SKM-1 treated with dmso at 0.1 percent for 144 hours (cell line): ENCODE results near the gene ULK2.
"Not testable (repeated sequence)": the region's sequence is repeated elsewhere in the genome, so short reads cannot be mapped to it uniquely, and the experiment has no call there.

ENCODE experiments used
- DNase-seq: peaks from one replicate; lab custom pipeline; 2025; ENCODE audit not compliant: unreplicated experiment; lab: John Stamatoyannopoulos, UW

ULK2 gene

DNA sequence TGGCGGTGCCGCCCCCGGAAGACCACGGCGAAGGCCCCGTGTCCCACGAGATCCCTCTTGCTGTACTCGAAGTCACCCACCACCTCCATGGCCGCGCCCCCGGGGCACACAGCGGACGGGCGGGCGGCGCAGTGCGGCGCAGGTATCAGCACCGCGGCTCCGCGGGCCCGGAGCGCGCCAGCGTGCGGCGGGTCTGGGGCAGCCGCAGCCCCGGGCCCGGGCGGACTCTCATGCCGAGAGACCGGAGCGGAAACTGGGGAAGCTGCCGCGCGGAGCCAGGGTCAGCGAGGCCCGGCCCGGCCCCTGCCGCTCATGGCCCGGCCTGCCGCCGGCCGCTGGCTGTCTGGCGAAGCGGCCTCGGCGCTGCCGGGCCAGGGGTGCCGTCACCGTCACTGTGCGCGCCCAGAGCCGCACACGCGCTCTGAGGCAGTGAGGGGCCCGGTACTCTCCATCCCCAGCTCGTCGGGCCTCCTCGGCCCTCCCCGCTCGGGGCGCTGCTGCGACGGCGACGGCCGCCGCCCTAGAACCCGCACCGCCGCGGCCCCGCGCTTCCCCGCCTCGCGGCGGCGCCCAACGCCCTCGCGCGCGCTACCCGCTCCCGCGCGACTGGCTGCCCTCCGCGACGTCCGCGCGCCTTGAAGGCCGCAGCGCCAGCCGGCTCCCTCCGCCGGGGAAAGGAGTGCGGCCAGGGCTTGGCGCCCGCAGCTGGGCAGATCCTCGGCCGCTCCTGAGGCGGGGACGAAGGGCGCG lies at the start of gene ULK2:
ULK2 (minus strand) TSS at position 608 of the 750 bp plus-strand sequence; CDS start at position 89, 519 bp downstream.
- DNase-seq: peak; percentile 15

GRCh38 chr17:19915245-19915978 lies 47.7 kb upstream of the ULK2 start:
- DNase-seq: no peak

DNA sequence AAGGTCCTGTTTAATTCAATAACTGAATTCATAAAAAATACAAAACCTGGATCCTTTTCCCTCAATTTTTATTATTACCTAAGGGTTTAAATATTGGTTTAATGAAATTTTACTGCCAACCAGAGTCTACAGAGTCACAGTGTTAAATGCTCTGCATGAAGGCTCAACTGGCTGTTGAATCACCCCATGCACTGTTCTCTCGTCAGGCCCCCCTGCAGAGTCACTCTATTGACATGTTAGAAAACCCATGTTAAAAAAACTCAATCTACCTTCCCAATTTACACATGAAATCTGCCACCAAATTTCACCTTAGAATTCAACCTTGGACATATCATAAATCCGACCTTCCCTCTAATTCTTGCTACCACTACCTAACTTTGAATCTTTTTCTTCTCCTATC lies 43.3 kb upstream of the ULK2 start:
- DNase-seq: no peak

- no peak for DNase-seq
Measured at GRCh38 chr17:19909139-19909538, 41.4 kb upstream of the ULK2 start.

DNA sequence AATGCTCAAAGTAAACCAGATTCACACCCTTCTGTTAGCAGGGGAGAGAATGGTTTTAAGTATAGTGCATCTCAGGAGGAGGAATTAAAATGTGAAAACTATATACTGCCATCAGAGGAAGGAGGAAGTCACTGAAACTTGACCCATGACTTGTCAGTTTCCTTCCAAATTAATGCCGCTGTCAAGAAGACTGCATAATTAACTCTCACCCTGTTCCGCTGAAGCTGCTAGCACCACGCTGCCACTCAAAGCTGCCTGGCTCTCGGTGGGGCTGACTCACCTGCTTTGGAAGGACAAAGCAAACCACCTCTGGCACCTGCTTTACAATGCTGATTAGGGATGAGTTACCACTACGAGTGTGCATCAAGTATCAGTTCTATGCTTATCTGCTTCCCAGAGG lies 37.8 kb upstream of the ULK2 start:
- DNase-seq: no peak

DNA sequence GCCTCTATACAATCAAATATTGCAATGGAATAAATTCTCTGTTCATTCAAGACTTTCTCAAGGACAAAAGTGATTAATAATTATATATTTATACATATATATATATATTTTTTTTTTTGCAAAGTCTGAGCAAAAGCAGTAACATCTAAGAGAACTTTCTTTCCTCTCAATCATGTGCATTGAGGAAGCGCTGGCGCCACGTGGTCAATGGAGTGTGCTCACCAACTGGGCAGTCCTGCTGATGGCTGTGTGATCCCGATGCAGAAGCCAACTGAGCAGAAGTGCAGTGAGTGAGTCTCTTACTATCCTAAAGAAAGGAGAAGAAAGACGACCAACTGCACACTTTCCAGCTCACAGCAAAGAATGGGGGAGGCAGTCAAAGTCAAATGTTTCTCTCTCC lies 37.2 kb upstream of the ULK2 start:
- DNase-seq: no peak

DNA sequence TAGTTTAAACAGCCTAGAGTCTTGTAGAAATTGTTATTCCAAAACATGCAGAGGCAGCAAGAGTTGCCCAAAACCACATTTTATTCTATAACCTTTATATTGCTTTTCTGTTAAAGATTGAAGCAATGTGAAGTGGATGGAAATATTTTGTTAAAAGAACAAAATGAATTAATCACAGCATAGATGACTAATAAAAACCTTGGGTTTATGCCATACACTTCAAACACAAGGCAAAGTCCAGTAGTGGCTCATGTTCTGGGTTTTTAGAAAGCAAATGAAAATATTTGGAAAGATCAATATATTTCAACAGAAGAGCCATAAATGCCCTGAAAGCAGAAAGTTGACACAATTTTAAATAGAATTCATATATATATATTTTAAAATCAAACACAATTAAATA lies 36.7 kb upstream of the ULK2 start:
- no peak for DNase-seq

DNA sequence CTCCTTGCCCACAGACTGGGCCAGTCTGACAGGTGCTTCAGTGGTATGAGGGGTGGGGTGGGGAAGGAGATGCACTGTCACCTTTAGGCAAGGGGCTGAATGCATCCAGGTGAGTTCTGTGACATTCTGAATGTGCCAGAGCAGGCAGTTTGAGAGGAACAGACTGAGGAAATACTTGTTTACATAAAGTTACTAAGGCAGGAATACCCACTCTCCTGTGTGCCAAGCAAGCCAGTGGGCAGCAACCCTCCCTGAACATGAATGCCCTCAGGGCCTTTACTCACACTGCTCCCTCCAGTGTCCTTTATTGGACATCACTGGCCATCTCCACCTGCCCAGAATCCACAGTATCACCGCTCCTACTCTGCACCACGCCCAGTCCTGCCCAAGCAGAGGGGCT lies 33.1 kb upstream of the ULK2 start:
- DNase-seq: no peak

DNA sequence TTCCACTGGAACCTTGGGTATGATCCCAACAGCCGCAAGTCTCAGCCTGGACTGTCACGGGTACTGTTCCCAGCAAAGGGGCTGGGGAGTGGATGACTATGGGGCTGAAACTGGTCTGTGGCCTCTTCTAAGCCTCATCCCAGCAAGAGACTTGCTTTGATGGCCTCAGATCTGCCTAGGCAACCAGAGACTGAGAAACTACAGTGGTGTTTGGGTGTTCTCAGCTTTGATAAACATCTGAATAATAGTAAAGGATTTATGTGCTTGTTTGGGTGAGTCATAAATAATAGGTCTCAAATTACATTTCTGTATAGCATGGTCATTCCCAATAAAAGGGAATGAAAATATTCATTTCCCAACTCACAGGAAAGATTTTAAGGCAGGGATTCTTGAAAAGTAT lies 30.2 kb upstream of the ULK2 start:
- no peak for DNase-seq

- DNase-seq: no peak
Measured at GRCh38 chr17:19897090-19897837, 29.5 kb upstream of the ULK2 start.

DNA sequence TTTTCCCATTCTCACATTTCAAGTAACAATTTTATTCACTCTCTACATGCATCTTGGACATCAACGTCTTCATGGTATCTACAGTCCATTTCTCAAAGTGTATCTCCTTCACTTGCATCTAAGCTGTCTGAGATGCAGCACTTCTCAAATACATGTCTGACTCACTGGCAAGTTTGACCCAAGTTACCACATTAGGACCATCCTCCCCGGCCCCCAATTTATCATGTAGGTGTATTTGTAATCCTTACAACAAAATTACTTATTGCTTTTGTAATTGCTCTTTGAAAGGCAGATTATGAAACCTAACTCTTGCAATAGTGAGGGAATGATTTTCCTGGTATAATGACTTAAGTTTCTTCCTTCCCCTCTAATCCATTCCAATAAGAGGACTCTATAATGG lies 28.9 kb upstream of the ULK2 start:
- no peak for DNase-seq

- not testable (repeated sequence) for DNase-seq
Measured at GRCh38 chr17:19890554-19890953, 22.8 kb upstream of the ULK2 start.

DNA sequence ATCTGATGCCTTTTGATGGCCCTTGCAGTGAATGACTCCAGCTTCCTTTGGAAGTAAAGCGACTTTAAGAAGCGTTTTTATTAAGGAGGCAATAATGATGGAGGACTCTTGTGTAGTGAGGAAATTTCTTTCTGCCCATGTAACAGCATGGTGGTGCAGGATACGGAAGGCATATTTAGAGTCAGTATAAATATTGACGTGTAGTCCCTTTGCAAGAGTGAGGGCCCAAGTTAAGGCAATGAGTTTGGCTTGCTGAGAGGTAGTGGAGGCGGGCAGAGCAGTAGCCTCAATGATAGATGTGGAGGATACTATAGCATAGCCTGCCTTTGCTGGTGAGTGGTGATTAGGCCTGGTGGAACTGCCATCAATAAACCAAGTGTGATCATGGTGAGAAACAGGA lies 22.3 kb upstream of the ULK2 start:
- not testable (repeated sequence) for DNase-seq

DNA sequence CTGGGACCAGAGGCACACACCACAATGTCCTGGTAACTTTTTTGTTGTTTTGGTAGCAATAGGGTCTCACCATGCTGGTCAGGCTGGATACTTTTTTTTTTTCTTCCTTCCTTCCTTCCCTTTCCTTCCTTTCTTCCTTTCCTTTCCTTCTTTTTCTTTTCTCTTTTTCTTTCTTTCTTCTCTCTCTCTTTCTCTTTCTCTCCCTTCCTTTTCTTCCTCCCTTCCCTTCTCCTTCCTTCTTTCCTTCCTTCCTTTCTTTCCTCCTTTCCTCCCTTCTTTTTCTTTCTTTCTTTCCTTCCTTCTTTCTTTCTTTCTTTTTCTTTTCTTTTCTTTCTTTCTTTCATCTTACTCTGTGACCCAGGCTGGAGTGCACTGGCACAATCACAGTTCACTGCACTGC lies 18.4 kb upstream of the ULK2 start:
- DNase-seq: no peak

- no peak for DNase-seq
Measured at GRCh38 chr17:19883537-19884215, 15.9 kb upstream of the ULK2 start.

- no peak for DNase-seq
Measured at GRCh38 chr17:19880393-19880792, 12.7 kb upstream of the ULK2 start.

- no peak for DNase-seq
Measured at GRCh38 chr17:19877364-19877945, 9.7 kb upstream of the ULK2 start.

DNA sequence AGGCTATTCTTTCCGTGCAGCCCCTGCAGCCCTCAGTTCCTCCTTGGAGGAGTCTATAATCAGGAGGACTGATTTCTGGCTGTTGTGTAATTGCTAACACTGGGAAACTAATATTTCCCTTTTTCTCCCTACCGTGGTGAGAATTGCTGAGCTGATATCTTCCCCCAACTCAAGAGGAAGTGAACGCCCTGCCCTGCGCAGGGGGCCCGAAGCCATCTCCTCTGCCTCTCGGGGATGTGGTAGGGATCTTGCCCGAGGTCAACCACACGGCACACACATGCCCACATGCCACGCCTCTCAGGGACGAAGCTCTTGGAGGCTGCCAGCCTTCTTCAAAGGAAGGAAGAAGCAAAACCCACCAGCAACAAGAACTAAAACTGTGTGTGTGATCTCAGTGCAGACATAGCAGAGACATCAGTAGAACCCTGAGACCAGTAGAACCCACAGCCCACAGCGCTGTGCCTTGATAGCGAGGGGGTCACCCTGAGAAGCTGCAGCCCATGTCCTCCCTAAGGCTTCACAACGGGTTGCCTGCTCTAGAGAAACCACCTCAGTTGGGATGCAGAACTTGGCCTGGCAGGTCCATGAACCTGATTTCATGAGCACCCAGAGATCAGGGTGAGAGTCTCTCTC lies 8.9 kb upstream of the ULK2 start:
- peak; percentile 88 for DNase-seq

GRCh38 chr17:19874256-19874655 lies 6.5 kb upstream of the ULK2 start:
- no peak for DNase-seq

DNA sequence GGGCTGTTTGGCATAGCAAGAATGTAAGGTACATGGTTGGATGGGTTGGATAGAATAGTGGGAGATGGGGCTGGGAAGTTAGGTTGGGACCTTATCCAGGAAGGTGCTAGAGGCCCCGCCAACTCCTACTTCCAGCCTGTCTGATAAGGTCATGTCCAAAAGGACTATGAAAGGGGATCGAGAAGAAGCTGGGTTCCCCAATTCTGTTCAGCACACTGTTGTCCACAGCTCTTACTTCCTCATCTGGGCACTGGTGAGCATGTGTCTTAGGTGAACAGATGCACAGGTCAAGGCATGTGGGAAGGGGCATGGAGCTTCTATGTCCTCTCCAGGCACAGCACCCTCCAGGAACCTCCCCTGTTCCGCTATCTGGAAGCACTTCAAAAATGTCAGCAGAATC lies 5.6 kb upstream of the ULK2 start:
- DNase-seq: peak; percentile 19

DNA sequence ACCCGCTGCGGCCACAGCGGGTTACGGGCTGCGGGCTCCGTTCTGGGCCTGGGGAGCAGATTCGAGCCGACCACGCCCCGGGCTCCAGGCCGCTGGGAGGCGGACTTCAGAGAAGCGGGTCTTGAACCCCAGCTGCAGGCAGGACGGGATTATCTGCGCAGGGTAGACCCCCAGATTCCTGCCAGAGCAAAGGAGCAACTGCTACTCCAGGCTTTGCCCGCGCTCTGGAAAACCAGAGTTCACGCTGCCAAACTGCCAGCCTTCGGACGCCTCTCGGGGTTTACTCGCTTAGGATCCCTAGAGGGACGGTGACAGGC lies 301 bp upstream of the ULK2 start:
- no peak for DNase-seq
